SU-DHL-6 (cell line): Measurements from ENCODE around the gene PPEF2.

Experiments used
- CTCF ChIP-seq: fragments of 200-600 bp; sonication (generic); IDR thresholded peaks from one replicate; pipeline ENCODE4 v1.5.1; 2017; ENCODE audit warnings: antibody characterized with exemption, mild to moderate bottlenecking, low read length, moderate library complexity; ENCODE audit not compliant: insufficient read depth, poor library complexity, severe bottlenecking
- EZH2phosphoT487 ChIP-seq: fragments of 200-600 bp; sonication (generic), shearing (Covaris generic); conservative IDR thresholded peaks from 2 replicates; pipeline ENCODE4 v1.6.1; 2018; ENCODE audit warnings: mild to moderate bottlenecking, antibody characterized with exemption, low read length, moderate library complexity, mixed read lengths

- TF ChIP-seq CTCF (no peak), EZH2phosphoT487 (no peak)
Observed at GRCh38 chr4:75908555-75908954, 6.3 kb upstream of the PPEF2 start.
